Hematopoietic multipotent progenitor cell treated with erythropoietin and hydrocortisone succinate and interleukin-3 and kit ligand, for 15 days (in vitro differentiated cells): ENCODE measurements around the gene ABCF1.
"Not testable (repeated sequence)": the region's sequence is repeated elsewhere in the genome, so short reads cannot be mapped to it uniquely, and the experiment has no call there.

ENCODE experiments used
- DNase-seq: peaks from one replicate; pipeline ENCODE4 v3.0.0-alpha.2; 2015; ENCODE audit warnings: low spot score

Gene ABCF1

GRCh38 chr6:30571075-30571761 is at the start of gene ABCF1:
ABCF1 (plus strand) TSS chr6:30571442; CDS start chr6:30571488, 46 bp downstream.
- peak; percentile 99 for DNase-seq

DNA sequence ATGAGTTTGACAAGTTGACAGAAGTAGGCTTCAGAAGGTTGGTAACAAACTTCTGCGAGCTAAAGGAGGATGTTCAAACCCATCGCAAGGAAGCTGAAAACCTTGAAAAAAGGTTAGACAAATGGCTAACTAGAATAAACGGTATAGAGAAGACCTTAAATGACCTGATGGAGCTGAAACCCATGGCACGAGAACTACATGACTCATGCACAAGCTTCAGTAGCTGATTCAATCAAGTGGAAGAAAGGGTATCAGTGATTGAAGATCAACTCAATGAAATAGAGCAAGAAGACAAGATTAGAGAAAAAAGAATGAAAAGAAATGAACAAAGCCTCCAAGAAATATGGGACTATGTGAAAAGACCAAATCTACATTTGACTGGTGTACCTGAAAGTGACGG is 49.3 kb upstream of the ABCF1 start:
- not testable (repeated sequence) for DNase-seq

- DNase-seq: not testable (repeated sequence)
Measured at GRCh38 chr6:30526444-30526843, 44.8 kb upstream of the ABCF1 start.

- DNase-seq: not testable (repeated sequence)
Measured at GRCh38 chr6:30529349-30529875, 41.8 kb upstream of the ABCF1 start.

DNA sequence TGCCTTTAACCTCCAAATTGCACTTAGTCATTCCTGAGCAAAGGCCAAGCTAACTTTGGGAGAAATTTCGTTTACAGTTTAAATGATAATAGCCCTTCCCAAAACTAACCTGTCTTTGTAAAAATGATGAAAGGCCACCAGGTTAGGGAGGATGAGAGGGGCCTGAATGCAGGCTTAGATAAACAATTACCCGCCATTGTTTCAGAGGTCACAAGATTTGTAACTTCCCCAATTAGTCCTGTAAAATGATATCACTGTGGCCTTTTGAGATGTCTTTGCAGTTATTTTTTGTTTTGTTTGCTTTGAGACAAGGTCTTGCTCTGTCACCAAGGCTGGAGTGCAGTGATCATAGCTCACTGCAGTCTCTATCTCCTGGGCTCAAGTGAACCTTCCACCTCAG is 41.2 kb upstream of the ABCF1 start:
- DNase-seq: no peak

GRCh38 chr6:30533460-30534294 is 37.6 kb upstream of the ABCF1 start:
- no peak for DNase-seq

DNA sequence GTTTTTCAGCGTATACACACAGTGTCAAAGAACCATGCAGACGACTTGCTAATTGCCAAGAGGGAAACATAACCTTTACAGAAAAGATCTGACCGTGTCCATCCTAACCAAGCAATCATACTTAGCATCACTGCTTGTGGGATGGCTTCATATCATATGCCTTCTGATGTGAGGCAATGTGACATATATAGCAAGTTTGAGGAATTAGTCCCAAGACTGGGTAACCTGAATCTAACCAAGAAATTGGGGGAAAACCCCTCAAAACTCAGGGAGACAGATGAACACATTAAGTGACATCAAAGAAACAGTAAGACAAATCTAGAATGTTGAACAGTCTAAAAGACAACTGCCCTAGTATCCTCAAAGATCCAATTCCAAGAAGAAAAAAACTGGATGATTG is 33.3 kb upstream of the ABCF1 start:
- DNase-seq: no peak

DNA sequence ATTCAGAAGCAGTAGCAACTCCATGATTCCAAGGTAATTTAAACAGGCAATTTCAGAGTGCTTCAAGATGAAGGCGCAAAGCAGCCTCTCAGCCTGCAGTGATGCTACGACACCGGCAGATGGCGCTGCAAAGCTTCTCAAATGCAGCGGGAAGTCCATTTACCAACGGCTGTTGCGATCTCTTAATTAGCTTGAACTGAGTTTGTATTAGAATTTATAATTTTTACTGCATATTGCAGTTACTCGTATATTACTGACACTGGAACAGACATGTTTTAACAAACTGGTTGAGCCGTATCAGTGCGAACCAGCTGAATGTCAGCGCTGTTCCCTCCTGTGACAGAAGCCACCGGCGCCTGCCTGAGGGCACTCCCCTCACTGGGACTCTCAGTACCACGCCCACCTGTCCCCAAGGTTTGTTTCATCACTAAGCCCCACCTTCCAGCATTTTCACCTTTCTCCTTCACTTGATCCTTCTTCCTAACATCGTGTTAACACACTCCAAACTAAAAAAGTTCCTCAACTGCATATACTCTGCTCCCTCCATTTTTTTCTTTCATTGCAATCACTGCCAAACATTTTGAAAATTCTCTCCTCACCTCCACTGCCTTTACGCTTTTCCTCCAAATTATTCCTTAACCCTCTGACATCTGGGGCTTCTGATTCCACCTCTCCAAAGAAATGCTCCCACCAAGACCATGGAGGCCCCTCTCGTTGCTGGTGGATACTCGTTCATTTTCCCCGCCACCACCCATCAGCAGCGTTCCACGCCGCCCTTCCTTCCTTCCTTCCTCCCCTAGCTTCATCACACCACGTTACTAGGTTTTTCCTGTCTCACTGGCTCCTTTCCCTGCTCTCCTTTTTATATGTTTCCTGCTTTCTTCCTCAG is 29.5 kb upstream of the ABCF1 start:
- peak; percentile 90 for DNase-seq

GRCh38 chr6:30542404-30542725 is 28.9 kb upstream of the ABCF1 start:
- DNase-seq: no peak

DNA sequence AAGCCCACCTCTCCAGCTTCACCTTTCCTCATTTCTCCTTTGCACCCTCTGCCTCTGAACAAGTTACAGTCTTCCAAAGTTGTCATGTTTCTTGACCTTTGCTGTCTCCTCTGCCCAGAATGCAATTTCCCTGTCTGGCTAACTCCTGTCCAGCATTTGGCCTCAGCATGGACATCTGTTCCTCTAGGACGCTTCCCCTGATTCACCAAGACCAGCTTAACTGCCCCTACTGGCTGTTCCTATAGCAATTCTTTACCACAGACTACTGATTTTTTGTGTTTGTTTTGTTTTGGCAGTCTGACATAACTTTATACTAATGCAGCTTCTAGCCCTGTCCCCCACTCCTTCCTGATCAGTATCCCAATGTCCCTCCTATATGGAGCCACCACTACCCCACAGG is 28.3 kb upstream of the ABCF1 start:
- no peak for DNase-seq

DNA sequence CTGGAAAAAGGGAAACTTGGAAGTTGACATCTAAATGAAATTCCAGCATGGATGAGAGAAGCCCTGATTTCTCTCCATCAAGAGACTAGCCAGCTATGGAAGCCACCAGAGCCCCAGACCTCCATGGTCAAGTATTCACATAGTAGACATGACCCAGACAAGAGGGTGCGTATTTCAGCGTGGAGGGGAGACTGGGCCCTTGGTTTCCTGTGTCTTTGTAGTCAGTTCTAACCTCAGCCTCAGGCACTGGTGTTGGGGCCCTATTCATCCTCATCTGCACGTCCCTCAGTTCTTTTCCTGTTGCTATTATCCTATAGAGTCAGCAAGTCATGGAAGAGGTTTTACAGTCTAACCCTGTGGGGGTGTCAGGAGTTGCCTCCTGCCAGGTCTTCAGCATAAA is 27.4 kb upstream of the ABCF1 start:
- DNase-seq: no peak

GRCh38 chr6:30544666-30545272 is 26.5 kb upstream of the ABCF1 start:
- peak; percentile 69 for DNase-seq

GRCh38 chr6:30547454-30547853 is 23.8 kb upstream of the ABCF1 start:
- no peak for DNase-seq

DNA sequence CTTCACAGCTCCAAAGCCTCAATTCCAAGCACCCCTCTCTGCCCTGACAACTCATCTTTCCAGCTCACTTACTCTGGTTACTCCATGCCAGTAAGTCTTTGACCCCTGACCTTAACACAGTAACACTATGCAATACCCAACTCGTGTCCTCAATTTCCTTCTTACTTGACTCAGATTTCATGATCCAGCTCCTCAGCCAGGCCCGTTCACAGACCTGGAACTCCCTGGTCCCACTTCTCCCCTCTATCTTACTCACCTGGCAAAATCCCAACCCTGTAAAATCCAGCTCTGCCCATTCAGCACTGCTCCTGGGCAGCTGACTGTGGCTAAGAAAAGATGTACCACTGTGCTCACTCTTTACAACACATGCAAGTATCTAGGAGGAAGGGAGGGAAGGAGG is 22.9 kb upstream of the ABCF1 start:
- DNase-seq: no peak

DNA sequence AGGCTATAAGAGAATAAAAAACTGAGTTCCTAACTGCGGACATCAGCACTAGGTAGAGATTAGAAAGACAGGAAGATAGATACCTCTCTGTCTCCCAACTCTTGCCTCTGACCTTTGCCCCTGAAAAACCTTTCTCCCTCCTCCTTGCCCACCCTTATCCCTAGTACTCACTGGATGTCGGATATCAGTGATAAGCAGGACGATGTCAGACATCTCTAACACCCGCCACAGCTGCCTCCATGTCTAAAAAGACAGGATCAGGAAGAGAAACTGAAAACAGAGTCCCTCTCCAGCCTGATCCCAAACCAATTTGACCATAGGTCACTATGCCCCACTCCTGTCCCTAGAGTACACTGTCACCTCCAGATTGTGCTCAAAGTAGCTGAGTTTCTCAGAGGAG is 16.8 kb upstream of the ABCF1 start:
- no peak for DNase-seq

DNA sequence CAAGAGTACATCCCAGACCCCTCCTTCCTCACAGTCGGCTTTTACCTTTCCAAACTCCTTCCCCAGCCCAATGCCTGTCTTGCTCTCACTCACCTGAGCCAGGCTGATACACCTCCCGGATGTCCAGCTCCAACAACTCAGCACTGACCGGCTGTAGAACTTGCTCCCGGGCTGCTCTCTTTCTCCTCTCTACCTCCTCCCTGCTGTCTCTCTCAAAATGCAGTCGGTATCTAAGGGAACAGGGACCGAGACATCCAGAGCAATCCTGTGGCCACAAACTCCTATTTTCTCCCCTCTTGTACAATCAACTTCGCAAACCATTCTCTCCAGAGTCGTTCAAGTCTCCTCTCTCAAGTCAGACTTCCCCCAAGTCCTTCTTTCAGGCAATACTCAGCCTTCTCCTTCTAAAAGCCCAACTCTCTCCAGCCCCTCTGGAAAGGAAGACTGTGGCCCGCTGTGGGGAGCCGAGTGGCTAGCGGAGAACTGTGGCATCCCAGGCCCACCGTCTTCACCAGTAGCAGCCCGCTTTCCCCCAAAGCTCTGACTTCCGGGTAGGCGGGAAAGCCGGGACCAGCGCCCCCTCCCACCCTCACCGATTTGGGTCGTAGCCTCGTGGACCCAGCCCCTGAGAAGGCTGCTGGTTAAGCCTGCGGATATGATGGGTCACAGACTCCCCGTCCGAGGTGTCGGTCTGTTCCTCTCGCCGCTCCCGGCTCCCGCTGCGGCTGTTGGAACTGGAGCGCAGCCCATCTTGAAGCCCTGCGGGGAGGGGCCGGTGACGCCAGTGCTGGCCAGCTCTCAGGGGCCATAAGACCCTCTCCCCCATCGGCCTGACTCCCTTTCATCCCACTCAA is 16.1 kb upstream of the ABCF1 start:
- DNase-seq: no peak

GRCh38 chr6:30555816-30556065 is 15.5 kb upstream of the ABCF1 start:
- DNase-seq: no peak

GRCh38 chr6:30556066-30556905 is 15.0 kb upstream of the ABCF1 start, which contains the start of gene GNL1:
GNL1 (minus strand) TSS chr6:30556489; CDS start chr6:30556203, 286 bp downstream.
- peak; percentile 92 for DNase-seq

DNA sequence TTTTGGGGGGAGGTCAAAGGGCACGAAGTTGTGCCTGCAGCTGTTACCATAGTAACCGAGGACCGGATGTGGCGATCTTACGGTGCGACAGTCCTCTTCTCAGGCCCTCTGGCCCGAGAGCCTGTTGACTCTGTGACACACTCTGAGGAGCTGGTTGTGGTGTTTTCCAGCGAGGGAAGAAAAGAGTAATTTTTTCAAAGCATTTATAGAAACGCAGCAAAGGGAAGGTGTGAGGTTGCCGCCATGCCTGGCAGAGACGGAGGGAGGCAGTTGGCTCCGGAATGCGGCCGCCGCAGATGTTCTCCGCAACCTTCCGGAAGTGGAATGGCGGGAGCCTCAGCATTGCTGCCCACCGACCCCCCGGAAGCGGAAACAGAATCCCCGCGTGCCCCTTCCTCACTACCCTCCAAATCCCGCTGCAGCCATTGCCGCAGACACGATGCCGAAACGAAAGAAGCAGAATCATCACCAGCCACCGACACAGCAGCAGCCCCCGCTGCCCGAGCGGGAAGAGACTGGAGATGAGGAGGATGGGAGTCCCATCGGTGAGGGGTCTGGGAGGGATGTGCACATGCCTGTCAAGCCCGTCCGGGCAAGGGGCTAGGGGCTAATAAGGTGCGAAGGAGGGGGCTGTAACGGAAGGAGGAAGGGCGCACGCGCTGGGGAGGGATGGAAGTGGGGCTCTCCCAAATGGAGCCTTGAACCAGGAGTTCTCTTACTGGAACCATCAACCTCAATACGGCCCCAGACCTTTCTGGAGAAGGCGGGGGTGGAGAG is 14.1 kb upstream of the ABCF1 start, which contains the start of gene PRR3:
TSS of gene PRR3 (plus strand) at position 390 of the 777 bp plus-strand sequence. CDS start at position 440, 50 bp downstream.
- peak; percentile 87 for DNase-seq
